H1 (cell line): ENCODE data around the gene SCO1. TPM values are rescaled to one million over a fixed set of nuclear protein-coding genes. Genes with fewer than 3 reads are reported as not detected.

Experiments
- CTCF ChIA-PET: fragments of 300-600 bp; sonication (Branson Sonifier 250); formaldehyde crosslinking; loops from one replicate; lab custom pipeline; 2021; ENCODE audit not compliant: partially characterized antibody; lab: Charles Lee
- POLR2A ChIA-PET: fragments of 300-600 bp; sonication (Branson Sonifier 250); formaldehyde crosslinking; loops from one replicate; lab custom pipeline; 2021; ENCODE audit warnings: inconsistent platforms; ENCODE audit not compliant: partially characterized antibody; lab: Charles Lee
- DNase-seq, 2 experiments: peaks; one replicate each; pipeline versions ENCODE4 v3.0.0 to v3.0.0-alpha.2; 2010 to 2022; ENCODE audit warnings: low spot score in 2 of 2, low read depth in 1 of 2, mixed read lengths in 1 of 2
- FAIRE-seq: peaks from 2 replicates; lab custom pipeline; 2011; peaks lifted over from hg19 to GRCh38; lab: Jason Lieb, UNC
- H2AFZ ChIP-seq: 2 replicates; pipeline ENCODE4 v1.8.1; 2012; ENCODE audit warnings: low read length, inconsistent platforms
- H2AK5ac ChIP-seq: 2 replicates; pipeline ENCODE4 v1.6.1; 2013; ENCODE audit warnings: low read depth, low read length
- H2BK120ac ChIP-seq: replicated peaks from 2 replicates; pipeline ENCODE3; 2013; ENCODE audit warnings: low read depth, low read length, inconsistent platforms
- H2BK12ac ChIP-seq: 2 replicates; pipeline ENCODE4 v1.6.1; 2013; ENCODE audit warnings: low read depth, low read length
- H2BK15ac ChIP-seq: 2 replicates; pipeline ENCODE4 v1.6.1; 2013; ENCODE audit warnings: low read length
- H2BK20ac ChIP-seq: 2 replicates; pipeline ENCODE4 v1.6.1; 2013; ENCODE audit warnings: low read length
- H2BK5ac ChIP-seq: 2 replicates; pipeline ENCODE4 v1.6.1; 2013; ENCODE audit warnings: low read depth, low read length
- H3K14ac ChIP-seq: 2 replicates; pipeline ENCODE4 v1.6.1; 2013; ENCODE audit warnings: inconsistent platforms; ENCODE audit not compliant: insufficient read length
- H3K18ac ChIP-seq: 2 replicates; pipeline ENCODE4 v1.6.1; 2013; ENCODE audit warnings: low read length; ENCODE audit errors: extremely low read depth
- H3K23ac ChIP-seq: 2 replicates; pipeline ENCODE4 v1.6.1; 2013; ENCODE audit warnings: inconsistent platforms; ENCODE audit not compliant: insufficient read length
- H3K23me2 ChIP-seq: 2 replicates; pipeline ENCODE4 v1.6.1; 2013; ENCODE audit warnings: low read depth, low read length
- H3K27ac ChIP-seq: 2 replicates; pipeline ENCODE4 v1.6.1; 2011; ENCODE audit warnings: low read depth, low read length, inconsistent platforms
- H3K27me3 ChIP-seq, 4 experiments: replicated peaks in 1 of 4; 1 replicate in 1 of 4; 2 replicates in 3 of 4; pipeline versions ENCODE4 v1.6.1 to v1.8.1; 2011 to 2013; ENCODE audit warnings: low read length in 3 of 4, mild to moderate bottlenecking in 3 of 4, inconsistent platforms in 2 of 4, mixed read lengths in 2 of 4, moderate library complexity in 1 of 4; ENCODE audit not compliant: control insufficient read depth in 3 of 4, insufficient read depth in 3 of 4; ENCODE audit errors: extremely low read depth in 1 of 4
- H3K36me3 ChIP-seq, 4 experiments: 2 replicates each; pipeline versions ENCODE4 v1.6.1 to v1.8.1; 2011 to 2013; ENCODE audit warnings: mild to moderate bottlenecking in 4 of 4, low read length in 3 of 4, moderate library complexity in 2 of 4, control low read depth in 1 of 4, inconsistent platforms in 1 of 4; ENCODE audit not compliant: insufficient read depth in 4 of 4, control insufficient read depth in 2 of 4
- H3K4ac ChIP-seq: replicated peaks from 2 replicates; pipeline ENCODE3; 2013; ENCODE audit warnings: low read length, low read depth, mixed read lengths, inconsistent platforms; ENCODE audit not compliant: insufficient read length
- H3K4me1 ChIP-seq, 4 experiments: replicated peaks in 1 of 4; 1 replicate in 1 of 4; 2 replicates in 3 of 4; pipeline versions ENCODE4 v1.6.1 to v1.8.1; 2011 to 2013; ENCODE audit warnings: low read length in 3 of 4, inconsistent platforms in 2 of 4, mixed read lengths in 1 of 4; ENCODE audit not compliant: insufficient read depth in 4 of 4, control insufficient read depth in 3 of 4
- H3K4me2 ChIP-seq, 2 experiments: 2 replicates each; pipeline versions ENCODE4 v1.6.1 to v1.8.1; 2011 to 2013; ENCODE audit warnings: low read depth in 2 of 2, low read length in 2 of 2, control low read depth in 1 of 2, inconsistent platforms in 1 of 2, mild to moderate bottlenecking in 1 of 2; ENCODE audit not compliant: insufficient read depth in 1 of 2
- H3K4me3 ChIP-seq, 4 experiments: fragments of 200-600, 300-600 bp in 1 of 4; sonication (generic), shearing (Covaris generic), sonication (Bioruptor Twin) in 1 of 4; 2 replicates each; pipeline versions ENCODE4 v1.5.1 to v1.8.1; 2011 to 2016; ENCODE audit warnings: low read length in 4 of 4, low read depth in 3 of 4, control low read depth in 2 of 4, inconsistent platforms in 2 of 4, mild to moderate bottlenecking in 2 of 4, mixed read lengths in 1 of 4, moderate library complexity in 1 of 4; ENCODE audit not compliant: insufficient read depth in 2 of 4; ENCODE audit errors: extremely low read depth in 1 of 4
- H3K56ac ChIP-seq: replicated peaks from 2 replicates; pipeline ENCODE3; 2013; ENCODE audit warnings: low read depth, mild to moderate bottlenecking, mixed read lengths, low read length, inconsistent platforms; ENCODE audit not compliant: insufficient read length
- H3K79me1 ChIP-seq: 2 replicates; pipeline ENCODE4 v1.6.1; 2013; ENCODE audit warnings: low read depth, low read length, control low read depth
- H3K79me2 ChIP-seq, 2 experiments: 2 replicates each; pipeline versions ENCODE4 v1.6.1 to v1.8.1; 2012 to 2013; ENCODE audit warnings: low read length in 2 of 2, mild to moderate bottlenecking in 2 of 2, inconsistent platforms in 1 of 2; ENCODE audit not compliant: insufficient read depth in 2 of 2, control insufficient read depth in 1 of 2
- H3K9ac ChIP-seq, 4 experiments: replicated peaks in 1 of 4; 1 replicate in 1 of 4; 2 replicates in 3 of 4; pipeline versions ENCODE4 v1.6.1 to v1.8.1; 2011 to 2013; ENCODE audit warnings: low read depth in 3 of 4, low read length in 3 of 4, control low read depth in 2 of 4, mild to moderate bottlenecking in 2 of 4, moderate library complexity in 2 of 4, inconsistent platforms in 1 of 4; ENCODE audit errors: extremely low read depth in 1 of 4
- H3K9me3 ChIP-seq, 2 experiments: 2 replicates each; pipeline versions ENCODE4 v1.6.1 to v1.8.1; 2012 to 2013; ENCODE audit warnings: mild to moderate bottlenecking in 2 of 2, moderate library complexity in 2 of 2, control low read depth in 1 of 2, inconsistent platforms in 1 of 2, low read depth in 1 of 2, low read length in 1 of 2, mixed read lengths in 1 of 2; ENCODE audit not compliant: insufficient read depth in 2 of 2
- H4K20me1 ChIP-seq, 2 experiments: replicated peaks in 1 of 2; 2 replicates each; pipeline versions ENCODE3 to v1.8.1; 2011 to 2013; ENCODE audit warnings: inconsistent platforms in 2 of 2, low read length in 2 of 2, mild to moderate bottlenecking in 1 of 2; ENCODE audit not compliant: insufficient read depth in 2 of 2, control insufficient read depth in 1 of 2
- H4K5ac ChIP-seq: 2 replicates; pipeline ENCODE4 v1.6.1; 2013; ENCODE audit warnings: low read length, low read depth, mixed read lengths, inconsistent platforms; ENCODE audit not compliant: insufficient read length
- H4K8ac ChIP-seq: 2 replicates; pipeline ENCODE4 v1.8.0; 2013; ENCODE audit warnings: mild to moderate bottlenecking, moderate library complexity, low read length, inconsistent platforms; ENCODE audit not compliant: insufficient read depth; ENCODE audit errors: extremely low read depth
- H4K91ac ChIP-seq: replicated peaks from 2 replicates; pipeline ENCODE3; 2013; ENCODE audit warnings: low read length, mixed read lengths, inconsistent platforms; ENCODE audit not compliant: insufficient read length
- BRCA1 ChIP-seq: IDR thresholded peaks from 2 replicates; pipeline ENCODE4 v1.6.1; 2012; ENCODE audit warnings: low read depth, low read length, improper control_type of control experiment
- EGR1 ChIP-seq: IDR thresholded peaks from 2 replicates; pipeline ENCODE4 v1.6.1; 2011; ENCODE audit warnings: low read depth, low read length, borderline replicate concordance
- EP300 ChIP-seq, 2 experiments: IDR thresholded peaks; 1 replicate in 1 of 2; 2 replicates in 1 of 2; pipeline ENCODE4 v1.6.1; 2011 to 2012; ENCODE audit warnings: low read depth in 2 of 2, low read length in 2 of 2, mild to moderate bottlenecking in 2 of 2, borderline replicate concordance in 1 of 2, inconsistent platforms in 1 of 2, moderate library complexity in 1 of 2
- KDM4A ChIP-seq: IDR thresholded peaks from one replicate; pipeline ENCODE4 v1.7.1; 2012; ENCODE audit warnings: low read depth, mild to moderate bottlenecking, moderate library complexity, low read length, inconsistent platforms; ENCODE audit not compliant: severe bottlenecking
- POLR2AphosphoS5 ChIP-seq: IDR thresholded peaks from 2 replicates; pipeline ENCODE4 v1.6.1; 2011; ENCODE audit warnings: low read depth, low read length
- POU5F1 ChIP-seq: IDR thresholded peaks from 2 replicates; pipeline ENCODE4 v1.6.1; 2011; ENCODE audit warnings: low read depth, mild to moderate bottlenecking, low read length, moderate library complexity
- RNF2 ChIP-seq: fragments of 200-900, 300-1000 bp; sonication (generic); IDR thresholded peaks from 2 replicates; pipeline ENCODE4 v1.7.1; 2016; ENCODE audit warnings: borderline replicate concordance, low read depth, mild to moderate bottlenecking, antibody characterized with exemption, low read length; ENCODE audit not compliant: poor library complexity, severe bottlenecking; ENCODE audit errors: missing control alignments
- RXRA ChIP-seq: IDR thresholded peaks from 2 replicates; pipeline ENCODE4 v1.6.1; 2011; ENCODE audit warnings: low read depth, mild to moderate bottlenecking, low read length, moderate library complexity; ENCODE audit not compliant: insufficient read depth
- SRF ChIP-seq: IDR thresholded peaks from 2 replicates; pipeline ENCODE4 v1.6.1; 2011; ENCODE audit warnings: mild to moderate bottlenecking, low read depth, low read length, moderate library complexity
- USF2 ChIP-seq: IDR thresholded peaks from 2 replicates; pipeline ENCODE4 v1.6.1; 2011; ENCODE audit warnings: low read length, improper control_type of control experiment
- WGBS, 2 experiments: shearing (Covaris generic) in 1 of 2; methylation state at CpG; one replicate each; pipeline versions ENCODE4 v1.1.6 to v1.1.7; 2013 to 2015; ENCODE audit warnings: low lambda C conversion rate in 2 of 2, mixed read lengths in 2 of 2, inconsistent platforms in 1 of 2, low coverage in 1 of 2, missing lambda C conversion rate in 1 of 2; ENCODE audit not compliant: insufficient replicate concordance in 2 of 2, insufficient coverage in 1 of 2, insufficient read length in 1 of 2; ENCODE audit errors: extremely low coverage in 1 of 2, missing lambda C conversion rate in 1 of 2; 5-methylcytosine and 5-hydroxymethylcytosine counted together
- polyA plus RNA-seq, 7 experiments: library from polyadenylated mRNA; depleted of rRNA in 3 of 7; stranded (reverse) in 5 of 7; unstranded in 2 of 7; fragments of >200 nt in 5 of 7; fragments of 200-250 nt in 2 of 7; gene quantifications; 1 replicate in 5 of 7; 2 replicates in 1 of 7; 4 replicates in 1 of 7; pipeline versions ENCODE4 v1.2.1 to v1.2.3, GENCODE V29; 2011 to 2013; ENCODE audit warnings: missing spikeins in 2 of 7, mixed read lengths in 2 of 7
- total RNA-seq: library from RNA; stranded (reverse); fragmentation: NEBNext Ultra II Directional; extraction: Animal tissue kit (Norgen Biotek cat#: 25700); gene quantifications from 2 replicates; pipeline ENCODE4 v1.2.1, GENCODE V29; 2021

Gene SCO1
- total and polyA plus RNA-seq, 2 of the 8 experiments (the other 6 are each of a cell fraction or from before 2014, with no cell fraction given) = 18.7 to 61.8 TPM

- ChIA-PET POLR2A (interaction anchor here (1.1 kb wide), 1 partner anchor 12 kb away, joined by 3 read pairs; no protein-coding TSS in a partner anchor), CTCF (no interaction called here)
- Histone ChIP-seq H3K23ac (no peak overlapping the region), H2BK120ac (no peak overlapping the region), H3K4me2 (peak overlapping the region in 1 of 2 experiments; percentile 53; a peak in 1 of 4 replicates), H4K5ac (no peak overlapping the region), H3K23me2 (peaks cover 2% of the 10 kb centered on the region; the same call in 1 of the 2 replicates), H3K9ac (no peak overlapping the region), H3K9me3 (peaks cover 0 to 2% of the 10 kb centered on the region in 2 experiments; a peak in 1 of 4 replicates), H3K14ac (no peak overlapping the region), H3K36me3 (no peaks in the 10 kb centered on the region), H2BK15ac (no peak overlapping the region), H3K79me2 (no peaks in the 10 kb centered on the region), H2AFZ (no peak overlapping the region), H3K4ac (no peak overlapping the region), H2AK5ac (no peak overlapping the region), H2BK12ac (no peak overlapping the region), H2BK20ac (no peak overlapping the region), H2BK5ac (no peak overlapping the region), H4K8ac (no peak overlapping the region), H3K18ac (no peak overlapping the region), H3K27ac (no peak overlapping the region), H3K4me3 (no peak overlapping the region), H3K4me1 (peaks cover 0 to 10% (median 3%) of the 10 kb centered on the region in 4 experiments; a peak in 6 of 7 replicates), H4K91ac (no peak overlapping the region), H3K27me3 (no peaks in the 10 kb centered on the region), H3K79me1 (no peaks in the 10 kb centered on the region), H3K56ac (no peak overlapping the region), H4K20me1 (no peaks in the 10 kb centered on the region)
- 90% methylated on average over 8 of the region's 10 CpGs; no CpG with 5 or more reads in 1 of the 2 experiments for WGBS, 2 experiments
- FAIRE-seq = no peak
- TF ChIP-seq RXRA (no peak), BRCA1 (no peak), EP300 (IDR thresholded peaks at IDR 0.05; ENCODE audit: borderline replicate concordance in 1 of 2, low read depth in 2 of 2, low read length in 2 of 2) (no peak), SRF (no peak), USF2 (no peak), KDM4A (no peak), POLR2AphosphoS5 (no peak), EGR1 (no peak), POU5F1 (no peak), RNF2 (no peak)
- DNase-seq = no peak
Measured at GRCh38 chr17:10728331-10728892, 31.1 kb upstream of the SCO1 start.
